Right atrium auricular region (tissue), 2 donors: ENCODE results near the gene GRIK4. TPM values are rescaled to one million over a fixed set of nuclear protein-coding genes. Genes with fewer than 3 reads are reported as not detected.

Source experiments
- DNase-seq: peaks from one replicate; pipeline ENCODE4 v3.0.0-alpha.2; 2019; ENCODE audit warnings: low spot score
- H3K27ac ChIP-seq, 2 donors: fragments of 200-600 bp; sonication (generic); 1 replicate in 1 of 2; 2 replicates in 1 of 2; pipeline ENCODE4 v1.5.1; 2016 to 2019
- H3K27me3 ChIP-seq, 2 donors: fragments of 200-600 bp; sonication (generic); one replicate each; pipeline versions ENCODE4 v1.5.1 to v1.6.0; 2017 to 2019
- H3K36me3 ChIP-seq: fragments of 200-600 bp; sonication (generic); one replicate; pipeline ENCODE4 v1.5.1; 2016
- H3K4me1 ChIP-seq, 2 donors: fragments of 200-600 bp; sonication (generic); one replicate each; pipeline versions ENCODE4 v1.5.1 to v1.6.0; 2017 to 2019
- H3K4me3 ChIP-seq, 2 donors: fragments of 200-600 bp; sonication (generic); 1 replicate in 1 of 2; 2 replicates in 1 of 2; pipeline ENCODE4 v1.5.1; 2017 to 2019; ENCODE audit warnings: mild to moderate bottlenecking in 1 of 2, moderate library complexity in 1 of 2
- H3K9me3 ChIP-seq, 2 donors: fragments of 200-600 bp; sonication (generic); one replicate each; pipeline ENCODE4 v1.5.1; 2019
- CTCF ChIP-seq, 2 donors: fragments of 200-600 bp; sonication (generic); IDR thresholded peaks; one replicate each; pipeline ENCODE4 v1.5.1; 2019; ENCODE audit warnings: antibody characterized with exemption in 2 of 2
- total RNA-seq, 2 donors: library from RNA; depleted of rRNA; stranded (reverse); fragments of >200 nt; gene quantifications; one replicate each; pipeline ENCODE4 v1.1.0, GENCODE V29; 2016

The GRIK4 gene
- total RNA-seq, 2 donors from 2014 or later = 0.04 to 0.30 TPM

GRCh38 chr11:120630122-120630521 is 118.6 kb downstream of the GRIK4 start:
- Histone ChIP-seq H3K4me3 (no peak overlapping the region), H3K27me3 (no peaks in the 10 kb centered on the region), H3K36me3 (no peaks in the 10 kb centered on the region), H3K9me3 (no peaks in the 10 kb centered on the region), H3K27ac (no peak overlapping the region), H3K4me1 (no peaks in the 10 kb centered on the region)
- DNase-seq = no peak
- TF ChIP-seq CTCF (IDR thresholded peaks at IDR 0.05) = no peak

- H3K36me3 ChIP-seq = no peaks in the 10 kb centered on the region
- no peak for TF ChIP-seq CTCF (IDR thresholded peaks at IDR 0.05)
- no peaks in the 10 kb centered on the region for H3K27me3 ChIP-seq
- no peak for DNase-seq
- H3K27ac ChIP-seq = no peak overlapping the region
- no peaks in the 10 kb centered on the region for H3K4me1 ChIP-seq
- no peaks in the 10 kb centered on the region for H3K9me3 ChIP-seq
- H3K4me3 ChIP-seq = no peak overlapping the region
These were observed 121.0 kb downstream of the GRIK4 start for GRCh38 chr11:120632579-120632978.

GRCh38 chr11:120633616-120634393 is 122.3 kb downstream of the GRIK4 start:
- no peak for TF ChIP-seq CTCF (IDR thresholded peaks at IDR 0.05)
- Histone ChIP-seq H3K4me1 (no peaks in the 10 kb centered on the region), H3K4me3 (no peak overlapping the region), H3K27me3 (no peaks in the 10 kb centered on the region), H3K9me3 (no peaks in the 10 kb centered on the region), H3K27ac (no peak overlapping the region), H3K36me3 (no peaks in the 10 kb centered on the region)
- DNase-seq = no peak

GRCh38 chr11:120634706-120635105 is 123.2 kb downstream of the GRIK4 start:
- no peak for DNase-seq
- Histone ChIP-seq H3K36me3 (no peaks in the 10 kb centered on the region), H3K27ac (no peak overlapping the region), H3K4me3 (no peak overlapping the region), H3K9me3 (no peaks in the 10 kb centered on the region), H3K4me1 (no peaks in the 10 kb centered on the region), H3K27me3 (no peaks in the 10 kb centered on the region)
- no peak for TF ChIP-seq CTCF (IDR thresholded peaks at IDR 0.05)

- Histone ChIP-seq H3K27ac (no peak overlapping the region), H3K27me3 (no peaks in the 10 kb centered on the region), H3K36me3 (no peaks in the 10 kb centered on the region), H3K9me3 (no peaks in the 10 kb centered on the region), H3K4me1 (no peaks in the 10 kb centered on the region), H3K4me3 (no peak overlapping the region)
- no peak for DNase-seq
- no peak for TF ChIP-seq CTCF (IDR thresholded peaks at IDR 0.05)
These were observed 123.7 kb downstream of the GRIK4 start for GRCh38 chr11:120635136-120635810.
